Hematopoietic multipotent progenitor cell (in vitro differentiated cells): ENCODE measurements around the gene RAB42. TPM values are rescaled to one million over a fixed set of nuclear protein-coding genes. Genes with fewer than 3 reads are reported as not detected.

Source experiments
- DNase-seq, 3 donors: peaks; one replicate each; pipeline ENCODE4 v3.0.0-alpha.2; 2011 to 2015; ENCODE audit warnings: low read depth in 2 of 3, low spot score in 2 of 3
- small RNA-seq: library from RNA; depleted of rRNA; stranded (forward); fragments of <200 nt; gene quantifications from one replicate; pipeline ENCODE3, GENCODE V24; 2012
- total RNA-seq: library from RNA; depleted of rRNA; stranded (reverse); fragments of >200 nt; gene quantifications from one replicate; pipeline ENCODE4 v1.2.3, GENCODE V29; 2012

Gene RAB42
- total RNA-seq, 1 donor = 1.6 TPM

DNA sequence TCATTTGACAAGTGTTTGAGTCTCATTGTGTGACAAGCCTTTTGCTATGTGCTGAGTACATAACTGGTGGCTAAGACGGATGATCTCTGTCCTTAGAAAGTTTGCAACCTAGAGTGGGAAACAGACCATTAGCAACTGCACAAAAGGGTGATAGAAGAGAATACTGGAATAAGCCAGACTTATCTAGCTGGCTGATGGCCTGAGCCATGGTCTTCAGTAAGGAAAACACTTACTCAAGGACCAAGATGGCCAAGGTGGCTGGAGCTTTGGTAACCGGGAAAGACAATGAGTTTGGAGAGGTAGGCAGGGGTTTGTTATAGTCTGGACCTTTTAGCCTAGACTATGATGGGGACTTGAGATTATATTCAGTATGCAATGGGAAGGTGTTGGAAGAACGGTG, 52.4 kb downstream of the RAB42 start:
- no peak for DNase-seq

Small RNA genes within 50 kb of the gene (small RNA-seq; reads per million reads assigned to genes)
- not detected for gene SNORA16A
- gene SNORA44 = not detected
- not detected for gene SNORA61
- 734 reads per million, percentile 99 among the genes with 10 or more reads in this experiment for gene SNORD99

Other genes starting within 250 kb of the RAB42 start
- gene PHACTR4, start 222.5 kb upstream of the RAB42 start, total RNA-seq = 30.7 TPM
- 56.0 TPM for gene RCC1, start 86.2 kb upstream of the RAB42 start, total RNA-seq
- 20.2 TPM for gene TRNAU1AP, start 39.2 kb upstream of the RAB42 start, total RNA-seq
- gene TAF12, start 50.8 kb downstream of the RAB42 start, total RNA-seq = 14.0 TPM
- gene RNU11, start 56.3 kb downstream of the RAB42 start, total RNA-seq = under 0.01 TPM
- 12.7 TPM for gene GMEB1, start 76.5 kb downstream of the RAB42 start, total RNA-seq
- 69.5 TPM for gene YTHDF2, start 144.7 kb downstream of the RAB42 start, total RNA-seq
- not detected for gene OPRD1, start 219.9 kb downstream of the RAB42 start, total RNA-seq